Endodermal cell (in vitro differentiated cells): ENCODE results near the gene NF1. TPM values are rescaled to one million over a fixed set of nuclear protein-coding genes. Genes with fewer than 3 reads are reported as not detected.
A peak's percentile ranks its signal among the peaks of the same experiment; 100 is the strongest.
"Not testable (repeated sequence)": the region's sequence is repeated elsewhere in the genome, so short reads cannot be mapped to it uniquely, and the experiment has no call there.

Experiments
- DNase-seq: peaks from one replicate; pipeline ENCODE4 v3.0.0-alpha.2; 2017
- H3K27ac ChIP-seq: 2 replicates; pipeline ENCODE4 v1.5.1; 2013; ENCODE audit warnings: mild to moderate bottlenecking, low read depth, low read length, moderate library complexity
- H3K27me3 ChIP-seq: 2 replicates; pipeline ENCODE4 v1.6.1; 2013; ENCODE audit warnings: mild to moderate bottlenecking, low read length, moderate library complexity; ENCODE audit not compliant: insufficient read depth, control insufficient read depth, poor library complexity, severe bottlenecking
- H3K36me3 ChIP-seq: 2 replicates; pipeline ENCODE4 v1.7.0; 2013; ENCODE audit warnings: mild to moderate bottlenecking, low read length, moderate library complexity; ENCODE audit not compliant: control insufficient read depth, insufficient read depth
- H3K4me1 ChIP-seq: one replicate; pipeline ENCODE4 v1.7.0; 2013; ENCODE audit warnings: low read length; ENCODE audit not compliant: control insufficient read depth, insufficient read depth
- H3K4me3 ChIP-seq: 2 replicates; pipeline ENCODE4 v1.5.1; 2013; ENCODE audit warnings: mild to moderate bottlenecking, low read length, moderate library complexity
- H3K9ac ChIP-seq: 2 replicates; pipeline ENCODE4 v1.6.1; 2013; ENCODE audit warnings: mild to moderate bottlenecking, low read length, moderate library complexity; ENCODE audit not compliant: poor library complexity, severe bottlenecking; ENCODE audit errors: extremely low read depth
- H3K9me3 ChIP-seq: 2 replicates; pipeline ENCODE4 v1.6.1; 2013; ENCODE audit warnings: mild to moderate bottlenecking, low read length, moderate library complexity; ENCODE audit not compliant: control insufficient read depth
- H3K27ac Mint-ChIP-seq: 2 replicates; pipeline ENCODE4 v1.8.0; 2020; ENCODE audit warnings: mixed read lengths
- H3K27me3 Mint-ChIP-seq: 2 replicates; pipeline ENCODE4 v1.8.0; 2021; ENCODE audit warnings: mild to moderate bottlenecking, mixed read lengths; ENCODE audit not compliant: insufficient read depth
- H3K36me3 Mint-ChIP-seq: 2 replicates; pipeline ENCODE4 v1.8.0; 2020; ENCODE audit warnings: low read depth, mixed read lengths
- H3K4me1 Mint-ChIP-seq: 2 replicates; pipeline ENCODE4 v1.8.0; 2020; ENCODE audit warnings: mixed read lengths
- H3K4me3 Mint-ChIP-seq: 2 replicates; pipeline ENCODE4 v1.8.0; 2020; ENCODE audit warnings: mild to moderate bottlenecking, moderate library complexity, mixed read lengths
- H3K9me3 Mint-ChIP-seq: 2 replicates; pipeline ENCODE4 v1.8.0; 2020; ENCODE audit warnings: mild to moderate bottlenecking, mixed read lengths
- WGBS, 2 experiments: methylation state at CpG; one replicate each; pipeline versions ENCODE4 v1.1.5 to v1.1.7; 2013; ENCODE audit warnings: missing lambda C conversion rate in 2 of 2, mixed read lengths in 1 of 2; ENCODE audit not compliant: insufficient coverage in 1 of 2, insufficient read length in 1 of 2; 5-methylcytosine and 5-hydroxymethylcytosine counted together
- total RNA-seq, 2 donors: library from RNA; stranded (reverse); fragmentation: NEBNext Ultra II Directional in 1 of 2; extraction: Animal tissue kit (Norgen Biotek cat#: 25700) in 1 of 2; gene quantifications; 2 replicates in 1 of 2; 3 replicates in 1 of 2; pipeline ENCODE4 v1.2.1, GENCODE V29; 2021
- TF ChIP-seq, protein P1 (sequence below): fragments of 200-600 bp; sonication (generic); conservative IDR thresholded peaks from 2 replicates; pipeline ENCODE4 v1.5.0; 2021; ENCODE audit warnings: antibody characterized with exemption, mild to moderate bottlenecking

Gene NF1
- total RNA-seq, 2 donors from 2014 or later = 61.9 to 69.3 TPM

DNA sequence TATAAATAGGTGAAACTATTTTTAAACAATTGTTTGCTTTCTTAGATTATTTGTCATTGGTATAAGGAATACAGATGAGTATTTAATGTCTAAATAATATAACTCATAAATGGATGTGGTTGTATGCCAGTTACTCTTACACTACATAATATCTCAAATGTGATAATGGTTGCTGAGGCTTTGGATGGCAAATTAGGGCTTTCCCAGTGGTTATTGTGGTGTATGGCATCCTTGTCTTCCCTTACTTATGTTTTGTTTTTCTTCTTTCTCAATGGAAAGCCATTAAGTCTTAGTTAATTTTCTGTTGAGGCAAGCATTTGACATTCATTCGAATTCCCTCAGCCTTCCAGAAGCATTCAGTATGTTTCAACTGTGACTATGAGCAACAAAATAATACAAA, 191.8 kb downstream of the NF1 start:
- Mint-ChIP-seq H3K4me3 (no peak overlapping the region), H3K9me3 (no peaks in the 10 kb centered on the region), H3K36me3 (peaks cover 32% of the 10 kb centered on the region), H3K27ac (no peak overlapping the region), H3K4me1 (no peaks in the 10 kb centered on the region), H3K27me3 (no peaks in the 10 kb centered on the region)
- no peak overlapping the region for H3K27ac ChIP-seq
- peaks cover under 1% of the 10 kb centered on the region for H3K9me3 ChIP-seq
- DNase-seq = no peak
- no peaks in the 10 kb centered on the region for H3K27me3 ChIP-seq
- TF ChIP-seq, protein P1, sequence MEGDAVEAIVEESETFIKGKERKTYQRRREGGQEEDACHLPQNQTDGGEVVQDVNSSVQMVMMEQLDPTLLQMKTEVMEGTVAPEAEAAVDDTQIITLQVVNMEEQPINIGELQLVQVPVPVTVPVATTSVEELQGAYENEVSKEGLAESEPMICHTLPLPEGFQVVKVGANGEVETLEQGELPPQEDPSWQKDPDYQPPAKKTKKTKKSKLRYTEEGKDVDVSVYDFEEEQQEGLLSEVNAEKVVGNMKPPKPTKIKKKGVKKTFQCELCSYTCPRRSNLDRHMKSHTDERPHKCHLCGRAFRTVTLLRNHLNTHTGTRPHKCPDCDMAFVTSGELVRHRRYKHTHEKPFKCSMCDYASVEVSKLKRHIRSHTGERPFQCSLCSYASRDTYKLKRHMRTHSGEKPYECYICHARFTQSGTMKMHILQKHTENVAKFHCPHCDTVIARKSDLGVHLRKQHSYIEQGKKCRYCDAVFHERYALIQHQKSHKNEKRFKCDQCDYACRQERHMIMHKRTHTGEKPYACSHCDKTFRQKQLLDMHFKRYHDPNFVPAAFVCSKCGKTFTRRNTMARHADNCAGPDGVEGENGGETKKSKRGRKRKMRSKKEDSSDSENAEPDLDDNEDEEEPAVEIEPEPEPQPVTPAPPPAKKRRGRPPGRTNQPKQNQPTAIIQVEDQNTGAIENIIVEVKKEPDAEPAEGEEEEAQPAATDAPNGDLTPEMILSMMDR = peak; percentile 51
- 94% methylated on average over 1 of the region's 1 CpG; no CpG with 5 or more reads in 1 of the 2 experiments for WGBS, 2 experiments
- H3K4me3 ChIP-seq = no peak overlapping the region
- no peaks in the 10 kb centered on the region for H3K4me1 ChIP-seq
- H3K36me3 ChIP-seq = peaks cover 30% of the 10 kb centered on the region
- H3K9ac ChIP-seq = no peak overlapping the region

DNA sequence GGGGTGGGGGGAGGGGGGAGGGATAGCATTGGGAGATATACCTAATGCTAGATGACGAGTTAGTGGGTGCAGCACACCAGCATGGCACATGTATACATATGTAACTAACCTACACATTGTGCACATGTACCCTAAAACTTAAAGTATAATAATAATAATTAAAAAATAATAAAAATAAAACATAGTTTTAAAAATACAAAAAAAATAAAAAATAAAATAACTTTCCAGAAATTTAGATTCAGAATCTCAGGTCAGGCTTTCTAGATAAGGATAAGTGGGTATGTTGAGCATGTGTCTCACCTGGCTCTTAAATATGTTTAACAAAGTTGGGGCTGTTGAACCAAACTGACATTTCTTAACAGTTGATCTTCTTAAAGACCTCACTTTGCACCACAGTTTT, 193.2 kb downstream of the NF1 start:
- not testable (repeated sequence) for H3K4me3 Mint-ChIP-seq, H3K27me3 Mint-ChIP-seq, DNase-seq, H3K9ac ChIP-seq, H3K4me1 ChIP-seq, H3K4me3 ChIP-seq, H3K9me3 ChIP-seq, H3K9me3 Mint-ChIP-seq, H3K27ac Mint-ChIP-seq, H3K4me1 Mint-ChIP-seq, H3K27ac ChIP-seq, H3K27me3 ChIP-seq
- H3K36me3 Mint-ChIP-seq = peaks cover 32% of the 10 kb centered on the region
- no CpG with 5 or more reads among the region's 1 CpG for WGBS, 2 experiments
- peaks cover 30% of the 10 kb centered on the region for H3K36me3 ChIP-seq

DNA sequence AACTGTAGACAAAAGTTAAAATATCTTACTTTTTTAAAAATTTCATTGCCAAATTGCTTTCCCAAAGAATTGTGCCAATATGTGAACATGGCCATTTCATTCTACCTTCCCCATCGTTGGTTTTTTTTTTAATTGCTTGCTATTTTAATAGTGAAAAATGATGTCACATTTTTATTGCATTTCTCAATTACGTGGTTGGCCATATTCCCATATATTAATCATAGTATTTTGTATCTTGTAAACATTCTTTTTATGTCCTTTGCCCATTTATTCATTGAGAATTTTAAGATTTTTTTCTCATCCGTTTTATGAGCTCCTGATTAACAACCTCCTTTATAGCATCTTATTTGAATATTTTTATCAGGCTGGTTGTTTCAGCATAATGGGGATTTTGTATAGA, 195.0 kb downstream of the NF1 start:
- no peak overlapping the region for H3K27ac ChIP-seq
- DNase-seq = no peak
- H3K4me3 Mint-ChIP-seq = no peak overlapping the region
- no peaks in the 10 kb centered on the region for H3K27me3 Mint-ChIP-seq
- H3K4me1 Mint-ChIP-seq = no peaks in the 10 kb centered on the region
- H3K9me3 Mint-ChIP-seq = no peaks in the 10 kb centered on the region
- H3K36me3 Mint-ChIP-seq = peaks cover 32% of the 10 kb centered on the region
- H3K27ac Mint-ChIP-seq = no peak overlapping the region
- H3K9me3 ChIP-seq = no peaks in the 10 kb centered on the region
- H3K27me3 ChIP-seq = no peaks in the 10 kb centered on the region
- H3K9ac ChIP-seq = no peak overlapping the region
- peaks cover 31% of the 10 kb centered on the region for H3K36me3 ChIP-seq
- 100% methylated on average over 1 of the region's 3 CpGs; no CpG with 5 or more reads in 1 of the 2 experiments for WGBS, 2 experiments
- no peaks in the 10 kb centered on the region for H3K4me1 ChIP-seq
- TF ChIP-seq, protein P1 = no peak
- no peak overlapping the region for H3K4me3 ChIP-seq

DNA sequence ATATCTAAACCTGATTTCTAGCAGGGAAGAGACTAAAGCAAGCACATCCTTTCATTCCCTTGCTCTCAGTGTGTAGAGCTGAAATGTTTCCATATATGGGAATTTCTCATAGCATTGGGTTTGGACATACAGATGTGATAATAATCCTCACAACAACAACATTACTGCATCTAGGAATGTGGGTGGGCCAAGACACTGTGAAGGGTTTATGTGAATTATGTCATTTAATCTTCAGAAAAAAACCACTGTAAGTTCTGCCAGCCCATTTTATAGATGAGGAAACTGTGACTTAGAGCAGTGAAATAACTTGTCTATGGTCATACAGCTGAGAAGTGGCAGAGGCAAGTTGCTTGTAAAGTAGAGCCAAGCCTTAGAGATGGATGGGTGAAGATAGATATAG, 197.0 kb downstream of the NF1 start:
- Mint-ChIP-seq H3K36me3 (peaks cover 29% of the 10 kb centered on the region), H3K9me3 (no peaks in the 10 kb centered on the region), H3K27ac (no peak overlapping the region), H3K27me3 (no peaks in the 10 kb centered on the region), H3K4me1 (no peaks in the 10 kb centered on the region), H3K4me3 (no peak overlapping the region)
- no peaks in the 10 kb centered on the region for H3K27me3 ChIP-seq
- H3K9me3 ChIP-seq = no peaks in the 10 kb centered on the region
- H3K9ac ChIP-seq = no peak overlapping the region
- no peak overlapping the region for H3K27ac ChIP-seq
- no peak for DNase-seq
- peaks cover 3% of the 10 kb centered on the region for H3K4me1 ChIP-seq
- H3K36me3 ChIP-seq = peaks cover 34% of the 10 kb centered on the region
- TF ChIP-seq, protein P1 = no peak
- H3K4me3 ChIP-seq = no peak overlapping the region
